A673 (cell line): ENCODE data around the gene NSRP1. TPM values are rescaled to one million over a fixed set of nuclear protein-coding genes. Genes with fewer than 3 reads are reported as not detected.
A peak's percentile ranks its signal among the peaks of the same experiment; 100 is the strongest.
"Not testable (repeated sequence)": the region's sequence is repeated elsewhere in the genome, so short reads cannot be mapped to it uniquely, and the experiment has no call there.

Experiments used
- BruUV-seq: library from RNA; stranded (reverse); fragments of 400-500 nt; replicated peaks from 2 replicates; lab custom pipeline; 2021; lab: Mats Ljungman, UMichigan
- CTCF ChIA-PET: fragments of 300-600 bp; sonication (Branson Sonifier 250); formaldehyde crosslinking; loops from one replicate; lab custom pipeline; 2022; ENCODE audit warnings: antibody characterized with exemption; lab: Charles Lee
- POLR2A ChIA-PET: fragments of 300-600 bp; sonication (Branson Sonifier 250); formaldehyde crosslinking; loops from one replicate; lab custom pipeline; 2022; ENCODE audit warnings: antibody characterized with exemption; ENCODE audit not compliant: low non-redundant PET; lab: Charles Lee
- DNase-seq: peaks from one replicate; pipeline ENCODE4 v3.0.0-alpha.2; 2015; ENCODE audit warnings: low spot score
- H3K27ac ChIP-seq: fragments of 200-600 bp; sonication (generic); 2 replicates; pipeline ENCODE4 v1.5.1; 2016; ENCODE audit warnings: mixed run types, low read depth, mild to moderate bottlenecking, mixed read lengths, antibody characterized with exemption, low read length; ENCODE audit not compliant: poor library complexity, severe bottlenecking
- H3K27me3 ChIP-seq: fragments of 200-600 bp; sonication (generic); replicated peaks from 2 replicates; pipeline ENCODE4 v1.6.1; 2017; ENCODE audit warnings: mixed run types, low read depth, mild to moderate bottlenecking, mixed read lengths, antibody characterized with exemption, low read length; ENCODE audit not compliant: insufficient read depth, poor library complexity
- H3K36me3 ChIP-seq: fragments of 200-600 bp; sonication (generic); 2 replicates; pipeline ENCODE4 v1.6.1; 2016; ENCODE audit warnings: mixed run types, mild to moderate bottlenecking, mixed read lengths, antibody characterized with exemption, low read length; ENCODE audit not compliant: insufficient read depth, poor library complexity, severe bottlenecking
- H3K4me1 ChIP-seq: fragments of 200-600 bp; sonication (generic); 2 replicates; pipeline ENCODE4 v1.6.1; 2017; ENCODE audit warnings: mixed run types, mild to moderate bottlenecking, mixed read lengths, antibody characterized with exemption, low read length; ENCODE audit not compliant: insufficient read depth, poor library complexity, severe bottlenecking
- H3K4me3 ChIP-seq: fragments of 200-600 bp; sonication (generic); 2 replicates; pipeline ENCODE4 v1.5.1; 2016; ENCODE audit warnings: low read depth, mixed run types, mild to moderate bottlenecking, mixed read lengths, low read length; ENCODE audit not compliant: poor library complexity, severe bottlenecking
- H3K9me3 ChIP-seq: fragments of 200-600 bp; sonication (generic); 2 replicates; pipeline ENCODE4 v1.6.1; 2016; ENCODE audit warnings: mixed run types, low read depth, mild to moderate bottlenecking, mixed read lengths, antibody characterized with exemption, low read length; ENCODE audit not compliant: poor library complexity, severe bottlenecking
- EZH2 ChIP-seq: fragments of 200-600 bp; sonication (generic); IDR thresholded peaks from 2 replicates; pipeline ENCODE4 v1.6.1; 2017; ENCODE audit warnings: borderline replicate concordance, low read depth, mild to moderate bottlenecking, mixed read lengths, antibody characterized with exemption, low read length; ENCODE audit not compliant: poor library complexity, severe bottlenecking
- intact Hi-C: fragments of 100-400 bp; cut with micrococcal nuclease; formaldehyde crosslinking; loops from one replicate; pipeline ENCODE4 v1.10.0; 2022; ENCODE audit not compliant: unreplicated experiment
- total RNA-seq: library from RNA; stranded (reverse); gene quantifications from 2 replicates; pipeline ENCODE4 v1.2.3, GENCODE V29; 2021
- TF ChIP-seq, protein P1 (sequence below): fragments of 300-800, 200-600 bp; sonication (generic); conservative IDR thresholded peaks from 2 replicates; pipeline ENCODE4 v1.5.1; 2017; ENCODE audit warnings: low read depth, mild to moderate bottlenecking, antibody characterized with exemption, low read length, moderate library complexity, mixed read lengths

NSRP1 gene
- total RNA-seq, 1 experiment from 2014 or later, result 43.5 TPM

- Histone ChIP-seq H3K9me3 (no peaks in the 10 kb centered on the region), H3K4me1 (no peaks in the 10 kb centered on the region), H3K27ac (no peak overlapping the region), H3K27me3 (no peaks in the 10 kb centered on the region), H3K4me3 (no peak overlapping the region), H3K36me3 (peaks cover 25% of the 10 kb centered on the region)
- TF ChIP-seq, protein P1, sequence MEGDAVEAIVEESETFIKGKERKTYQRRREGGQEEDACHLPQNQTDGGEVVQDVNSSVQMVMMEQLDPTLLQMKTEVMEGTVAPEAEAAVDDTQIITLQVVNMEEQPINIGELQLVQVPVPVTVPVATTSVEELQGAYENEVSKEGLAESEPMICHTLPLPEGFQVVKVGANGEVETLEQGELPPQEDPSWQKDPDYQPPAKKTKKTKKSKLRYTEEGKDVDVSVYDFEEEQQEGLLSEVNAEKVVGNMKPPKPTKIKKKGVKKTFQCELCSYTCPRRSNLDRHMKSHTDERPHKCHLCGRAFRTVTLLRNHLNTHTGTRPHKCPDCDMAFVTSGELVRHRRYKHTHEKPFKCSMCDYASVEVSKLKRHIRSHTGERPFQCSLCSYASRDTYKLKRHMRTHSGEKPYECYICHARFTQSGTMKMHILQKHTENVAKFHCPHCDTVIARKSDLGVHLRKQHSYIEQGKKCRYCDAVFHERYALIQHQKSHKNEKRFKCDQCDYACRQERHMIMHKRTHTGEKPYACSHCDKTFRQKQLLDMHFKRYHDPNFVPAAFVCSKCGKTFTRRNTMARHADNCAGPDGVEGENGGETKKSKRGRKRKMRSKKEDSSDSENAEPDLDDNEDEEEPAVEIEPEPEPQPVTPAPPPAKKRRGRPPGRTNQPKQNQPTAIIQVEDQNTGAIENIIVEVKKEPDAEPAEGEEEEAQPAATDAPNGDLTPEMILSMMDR, result no peak
- TF ChIP-seq EZH2, result no peak
- intact Hi-C loops, result no loop called here
- DNase-seq, result no peak
- POLR2A ChIA-PET, result no interaction called here
- TSS peak; percentile 3 for BruUV-seq
- CTCF ChIA-PET, result no interaction called here
Observed at GRCh38 chr17:30134551-30134950, 17.9 kb downstream of the NSRP1 start.

- no peak overlapping the region for H3K27ac ChIP-seq
- intact Hi-C loops, result no loop called here
- POLR2A ChIA-PET, result no interaction called here
- CTCF ChIA-PET, result no interaction called here
- H3K36me3 ChIP-seq, result peaks cover 9% of the 10 kb centered on the region
- no peak overlapping the region for H3K4me3 ChIP-seq
- H3K9me3 ChIP-seq, result no peaks in the 10 kb centered on the region
- no peak for DNase-seq
- H3K27me3 ChIP-seq, result no peaks in the 10 kb centered on the region
- BruUV-seq, result no TSS peak
- TF ChIP-seq, protein P1, result no peak
- no peak for TF ChIP-seq EZH2
- H3K4me1 ChIP-seq, result no peaks in the 10 kb centered on the region
Observed at GRCh38 chr17:30137158-30137557, 20.5 kb downstream of the NSRP1 start.

DNA sequence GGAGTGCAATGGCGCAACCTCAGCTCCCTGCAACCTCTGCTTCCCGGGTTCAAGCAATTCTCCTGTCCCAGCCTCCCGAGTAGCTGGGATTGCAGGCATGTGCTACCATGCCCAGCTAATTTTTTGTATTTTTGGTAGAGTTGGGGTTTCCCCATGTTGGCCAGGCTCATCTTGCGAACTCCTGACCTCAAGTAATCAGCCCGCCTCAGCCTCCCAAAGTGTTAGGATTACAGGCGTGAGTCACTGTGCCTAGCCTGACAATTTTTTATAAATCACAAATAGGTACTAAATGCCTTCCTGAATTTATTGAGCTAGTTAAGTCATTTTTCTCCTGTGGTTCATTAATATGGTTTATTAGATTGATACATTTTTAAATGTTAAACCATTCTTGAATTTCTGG, 31.2 kb downstream of the NSRP1 start:
- H3K27ac ChIP-seq, DNase-seq, CTCF ChIA-PET, BruUV-seq, H3K36me3 ChIP-seq, H3K4me1 ChIP-seq, H3K4me3 ChIP-seq, intact Hi-C loops, POLR2A ChIA-PET, H3K9me3 ChIP-seq, H3K27me3 ChIP-seq: not testable (repeated sequence)

DNA sequence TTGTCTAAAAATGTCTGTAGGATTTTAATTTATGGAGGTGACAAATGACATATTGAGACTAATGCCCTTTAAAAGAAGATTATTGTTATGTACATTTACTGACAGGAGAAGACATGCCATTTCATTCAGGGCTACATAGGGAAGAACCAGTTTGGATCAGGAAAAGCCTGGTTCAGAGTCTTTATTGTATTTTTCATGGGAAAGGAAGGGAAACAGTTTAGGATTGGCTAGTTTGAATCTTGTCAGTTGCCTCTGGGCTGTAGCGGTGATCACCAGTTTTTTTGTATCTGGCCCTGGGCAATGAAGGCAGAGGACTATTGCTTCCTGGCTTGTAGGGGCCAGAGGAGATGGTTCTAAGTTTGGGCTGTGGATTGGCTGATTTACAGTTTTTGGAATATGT, 31.8 kb downstream of the NSRP1 start:
- CTCF ChIA-PET, result no interaction called here

More for the DNA sequence above, 31.8 kb downstream of the NSRP1 start:
- intact Hi-C loops, result no loop called here
- Histone ChIP-seq H3K36me3 (peaks cover 5% of the 10 kb centered on the region), H3K4me3 (no peak overlapping the region), H3K4me1 (peaks cover 10% of the 10 kb centered on the region), H3K9me3 (no peaks in the 10 kb centered on the region), H3K27ac (no peak overlapping the region), H3K27me3 (no peaks in the 10 kb centered on the region)
- no peak for DNase-seq
- TF ChIP-seq, protein P1, result no peak
- no peak for TF ChIP-seq EZH2
- POLR2A ChIA-PET, result no interaction called here
- BruUV-seq, result no TSS peak
